Glomerular visceral epithelial cell (primary cell): ENCODE data around the gene MRPL36.

ENCODE experiments used
- DNase-seq: peaks from one replicate; pipeline ENCODE4 v3.0.0-alpha.2; 2016; ENCODE audit errors: extremely low spot score

The MRPL36 gene

DNA sequence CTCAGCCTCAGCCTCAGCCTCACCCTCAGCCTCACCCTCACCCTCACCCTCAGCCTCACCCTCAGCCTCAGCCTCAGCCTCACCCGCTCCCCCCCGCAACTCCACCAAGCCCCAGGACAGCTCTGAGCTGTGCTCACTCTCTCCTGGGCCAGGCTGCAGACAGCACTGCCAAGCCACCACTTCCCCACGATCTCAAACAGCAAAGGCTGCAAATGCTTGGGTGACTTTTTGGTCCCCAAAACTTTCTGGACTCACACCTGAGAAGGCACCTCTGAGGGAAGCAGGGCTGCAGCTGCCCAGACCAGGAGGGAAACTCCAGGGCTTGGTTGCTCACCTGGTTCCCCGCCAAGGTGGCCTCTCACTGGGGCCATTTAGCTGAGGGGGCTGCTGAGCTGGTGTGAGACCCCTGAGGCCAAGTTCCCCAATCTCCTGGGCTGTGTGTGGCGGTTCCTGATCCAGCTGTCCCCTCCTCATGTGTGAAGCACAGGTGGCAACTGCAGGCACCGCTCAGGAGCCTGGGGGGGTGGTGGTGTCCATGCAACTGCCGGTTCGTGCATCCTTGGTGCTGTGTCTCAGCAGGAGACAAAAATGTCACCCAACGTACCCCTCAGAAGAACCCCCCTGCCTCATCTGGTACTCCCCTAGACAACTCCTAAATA, 17.8 kb downstream of the MRPL36 start:
- no peak for DNase-seq

GRCh38 chr5:1781107-1781506, 18.5 kb downstream of the MRPL36 start:
- no peak for DNase-seq

- DNase-seq, result no peak
Observed at GRCh38 chr5:1780614-1780930, 19.1 kb downstream of the MRPL36 start.

GRCh38 chr5:1779782-1780613, 19.6 kb downstream of the MRPL36 start:
- no peak for DNase-seq

DNA sequence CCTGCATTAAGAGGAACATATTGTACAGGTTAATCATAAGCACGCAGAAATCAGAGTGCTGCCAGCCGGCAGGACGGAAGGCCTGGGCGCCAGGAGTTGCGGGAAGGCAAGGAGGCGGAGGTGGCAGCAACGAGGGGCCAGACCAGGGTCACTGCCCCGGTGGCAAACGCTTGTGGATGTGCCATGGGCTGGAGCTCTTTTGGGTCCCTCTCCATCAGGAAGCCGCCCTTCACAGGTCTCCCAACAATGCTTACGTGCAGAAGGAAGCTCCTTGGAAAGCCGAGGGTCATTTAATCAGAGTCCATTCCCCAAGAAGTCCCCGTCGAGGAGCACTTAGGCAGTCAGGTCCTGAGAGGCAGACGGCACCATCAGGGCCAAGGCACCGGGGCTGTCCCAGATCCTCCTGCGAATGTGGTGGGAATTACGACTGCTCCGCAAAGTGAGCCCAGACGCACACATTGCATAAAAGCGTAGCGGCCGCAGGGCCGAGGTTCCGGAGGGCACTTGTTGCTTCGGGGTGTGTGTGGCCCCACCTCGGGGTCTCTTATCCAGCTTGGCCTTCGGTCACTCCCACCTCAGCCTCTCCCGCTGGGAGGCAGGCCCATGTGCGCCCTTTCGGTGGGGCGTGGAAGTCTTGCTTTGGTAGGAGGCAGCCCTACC, 20.5 kb downstream of the MRPL36 start:
- no peak for DNase-seq

- DNase-seq, result no peak
Observed at GRCh38 chr5:1778138-1779020, 21.3 kb downstream of the MRPL36 start.

DNA sequence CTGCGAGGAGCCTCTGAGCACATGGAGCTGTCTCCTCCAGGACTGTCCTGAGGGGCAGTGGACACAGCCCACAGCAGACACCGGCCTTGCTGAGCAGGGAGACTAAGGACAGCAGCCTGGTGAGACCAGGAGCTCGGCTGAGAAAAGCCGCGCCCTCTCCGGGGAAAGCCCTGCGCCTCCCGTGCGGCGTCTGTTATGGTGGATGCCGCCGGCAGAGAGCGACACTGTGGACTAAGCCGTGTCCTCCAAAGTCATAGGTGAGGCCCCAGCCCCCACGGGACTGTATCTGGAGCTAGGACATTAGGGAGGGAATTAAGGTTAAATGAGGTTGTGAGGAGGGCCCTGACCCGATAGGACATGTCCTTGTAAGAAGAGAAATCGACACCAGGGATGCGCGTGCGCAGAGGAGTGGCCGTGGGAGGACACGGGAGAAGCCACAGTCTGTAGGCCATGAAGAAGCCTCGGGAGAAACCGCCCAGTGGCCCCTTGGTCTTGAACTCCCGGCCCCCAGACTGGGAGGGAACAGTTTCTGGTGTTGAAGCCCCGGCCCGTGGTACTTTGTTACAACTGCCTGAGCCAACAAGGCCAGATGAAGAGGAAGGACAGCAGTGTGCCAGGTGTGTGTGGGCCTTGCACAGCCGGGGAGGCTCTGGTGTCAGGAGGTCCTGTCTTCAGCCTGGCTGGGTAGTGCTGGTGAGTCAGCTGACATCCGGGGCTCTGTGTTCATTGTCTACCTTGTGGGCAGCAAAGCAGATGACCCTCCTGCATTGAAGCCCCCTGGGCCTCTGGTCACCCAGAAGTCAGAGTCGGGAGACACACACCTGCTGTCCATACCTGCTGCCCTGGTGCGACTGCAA, 22.1 kb downstream of the MRPL36 start:
- no peak for DNase-seq

DNA sequence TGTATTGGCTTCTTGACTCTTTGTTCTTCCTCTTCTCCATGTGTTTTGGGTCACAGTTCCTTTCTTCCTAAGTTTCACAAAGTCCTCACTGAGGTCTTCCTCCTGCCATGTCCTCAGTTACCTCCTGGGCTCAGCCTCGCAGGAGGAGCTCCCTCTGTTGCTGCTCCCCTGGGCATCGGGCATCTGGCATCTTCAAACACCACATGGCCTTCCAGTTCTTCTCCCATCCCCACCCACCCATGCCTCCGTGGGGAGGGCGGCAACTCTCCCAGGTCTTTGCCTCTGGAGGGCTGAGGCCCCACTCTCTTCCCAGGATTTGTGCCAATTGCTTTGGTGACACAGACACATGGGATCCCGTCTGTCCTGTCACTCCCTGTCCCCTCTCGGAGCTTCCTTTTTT, 22.8 kb downstream of the MRPL36 start:
- no peak for DNase-seq

GRCh38 chr5:1772634-1773033, 27.0 kb downstream of the MRPL36 start:
- DNase-seq, result peak; percentile 12

GRCh38 chr5:1771149-1772065, 28.2 kb downstream of the MRPL36 start:
- no peak for DNase-seq

- DNase-seq, result no peak
Observed at GRCh38 chr5:1770443-1770802, 29.2 kb downstream of the MRPL36 start.

- no peak for DNase-seq
Observed at GRCh38 chr5:1769752-1770442, 29.7 kb downstream of the MRPL36 start.

- DNase-seq, result no peak
Observed at GRCh38 chr5:1769017-1769640, 30.5 kb downstream of the MRPL36 start.

DNA sequence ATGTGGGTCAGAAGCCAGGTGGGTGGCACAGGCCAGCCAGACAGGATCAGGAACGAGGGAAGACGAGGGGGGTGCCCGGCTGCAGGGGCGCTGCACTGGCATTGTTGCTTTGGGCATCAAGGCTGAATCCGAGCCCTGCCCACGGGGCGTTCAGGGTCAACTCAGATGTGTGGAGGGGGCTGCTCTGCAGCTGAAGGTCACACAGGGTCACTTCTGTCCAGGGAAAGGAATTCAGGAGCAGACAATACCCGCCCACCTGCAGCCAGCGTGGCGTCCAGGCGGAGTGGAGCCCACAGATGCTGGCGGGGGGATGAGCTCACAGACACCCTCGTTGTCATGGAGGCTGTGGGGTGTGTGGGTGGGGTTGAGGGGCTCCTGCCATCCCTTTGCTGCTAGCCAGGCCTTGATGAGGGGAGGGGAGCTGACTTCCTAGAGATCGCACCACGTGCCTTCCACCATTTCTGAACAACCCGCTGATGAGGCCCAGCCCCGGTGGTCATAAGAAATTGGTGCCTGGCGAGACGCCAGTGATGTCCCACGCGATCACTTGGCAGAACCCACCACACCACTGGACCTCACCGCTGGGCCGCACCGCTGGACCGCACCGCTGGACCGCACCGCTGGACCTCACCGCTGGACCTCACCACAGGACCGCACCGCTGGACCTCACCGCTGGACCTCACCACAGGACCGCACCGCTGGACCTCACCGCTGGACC, 31.2 kb downstream of the MRPL36 start:
- DNase-seq, result no peak

GRCh38 chr5:1767524-1768282, 31.9 kb downstream of the MRPL36 start:
- DNase-seq, result no peak

- no peak for DNase-seq
Observed at GRCh38 chr5:1765880-1766235, 33.8 kb downstream of the MRPL36 start.

GRCh38 chr5:1765141-1765879, 34.3 kb downstream of the MRPL36 start:
- DNase-seq, result no peak
